ENCODE data around the gene DNALI1. TPM values are rescaled to one million over a fixed set of nuclear protein-coding genes. Genes with fewer than 3 reads are reported as not detected.

The DNALI1 gene
- total RNA-seq, 1 experiment from 2014 or later = 0.36 TPM

DNA sequence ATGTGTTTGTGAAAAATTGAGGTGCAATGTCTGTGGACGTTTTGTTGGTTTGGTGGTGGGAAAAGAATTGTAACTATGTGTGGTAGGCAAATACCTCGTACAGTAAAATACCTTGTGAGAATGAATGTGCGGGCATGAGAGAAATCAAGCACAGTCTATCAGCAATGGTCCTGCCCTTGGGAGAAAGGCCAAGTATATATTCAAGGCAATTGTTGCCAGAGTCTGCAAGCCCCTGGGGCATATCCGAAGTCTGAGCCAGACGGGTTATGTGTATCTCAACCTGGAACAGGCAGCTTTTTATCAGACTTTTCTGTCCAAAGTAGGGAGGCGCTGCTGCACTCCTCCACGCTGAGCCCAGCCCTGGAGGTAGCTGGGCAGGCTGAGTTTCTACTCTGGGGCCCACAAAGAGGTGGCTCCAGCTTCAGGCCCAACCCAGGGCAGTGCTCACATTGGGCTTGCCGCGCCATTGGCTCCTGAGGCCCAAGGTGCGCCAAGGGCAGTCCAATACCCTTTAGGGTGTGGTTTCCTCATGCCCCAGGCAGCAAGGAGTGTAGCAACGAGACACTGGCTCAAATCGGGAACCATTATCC lies 48.4 kb downstream of the DNALI1 start:
- Histone ChIP-seq H3K4me1 (ENCODE audit: control insufficient read depth, insufficient read depth, low read length) (no peaks in the 10 kb centered on the region), H3K9me3 (ENCODE audit: control insufficient read depth, insufficient read depth, low read depth, low read length) (no peaks in the 10 kb centered on the region), H3K27me3 (ENCODE audit: control insufficient read depth, insufficient read depth, low read length) (peaks cover 7% of the 10 kb centered on the region; the same call in 1 of the 2 replicates), H3K27ac (ENCODE audit: low read length) (no peak overlapping the region), H3K36me3 (ENCODE audit: control insufficient read depth, insufficient read depth, low read length) (no peaks in the 10 kb centered on the region), H3K4me3 (ENCODE audit: low read depth in 2 of 2, low read length in 2 of 2) (no peak overlapping the region)
- BruUV-seq (replicated peaks) = no TSS peak
- intact Hi-C loops (cut with micrococcal nuclease; ENCODE audit: unreplicated experiment) = no loop called here
- POLR2A ChIA-PET = interaction anchor here (0.6 kb wide), 1 partner anchor 9 kb away, joined by 3 read pairs; no protein-coding TSS in a partner anchor
- in situ Hi-C loops (cut with HindIII; ENCODE audit: low pct_unique_long_range_greater_than_20kb, low sequenced_read_pairs) = no loop called here
- CTCF ChIA-PET = no interaction called here
- ATAC-seq (no peak), DNase-seq (ENCODE audit: low read depth, low spot score) (no peak)
- TF ChIP-seq TCF7L2 (IDR thresholded peaks at IDR 0.05; ENCODE audit: low read depth, low read length) (no peak), REST (IDR thresholded peaks at IDR 0.05; ENCODE audit: insufficient read depth in 1 of 2, low read depth in 2 of 2, low read length in 1 of 2) (no peak), POLR2AphosphoS5 (IDR thresholded peaks at IDR 0.05; ENCODE audit: low read depth, low read length) (no peak), SIN3A (IDR thresholded peaks at IDR 0.05; ENCODE audit: borderline replicate concordance, insufficient read depth, low read depth, low read length) (no peak)
- TF ChIP-seq, protein P1, sequence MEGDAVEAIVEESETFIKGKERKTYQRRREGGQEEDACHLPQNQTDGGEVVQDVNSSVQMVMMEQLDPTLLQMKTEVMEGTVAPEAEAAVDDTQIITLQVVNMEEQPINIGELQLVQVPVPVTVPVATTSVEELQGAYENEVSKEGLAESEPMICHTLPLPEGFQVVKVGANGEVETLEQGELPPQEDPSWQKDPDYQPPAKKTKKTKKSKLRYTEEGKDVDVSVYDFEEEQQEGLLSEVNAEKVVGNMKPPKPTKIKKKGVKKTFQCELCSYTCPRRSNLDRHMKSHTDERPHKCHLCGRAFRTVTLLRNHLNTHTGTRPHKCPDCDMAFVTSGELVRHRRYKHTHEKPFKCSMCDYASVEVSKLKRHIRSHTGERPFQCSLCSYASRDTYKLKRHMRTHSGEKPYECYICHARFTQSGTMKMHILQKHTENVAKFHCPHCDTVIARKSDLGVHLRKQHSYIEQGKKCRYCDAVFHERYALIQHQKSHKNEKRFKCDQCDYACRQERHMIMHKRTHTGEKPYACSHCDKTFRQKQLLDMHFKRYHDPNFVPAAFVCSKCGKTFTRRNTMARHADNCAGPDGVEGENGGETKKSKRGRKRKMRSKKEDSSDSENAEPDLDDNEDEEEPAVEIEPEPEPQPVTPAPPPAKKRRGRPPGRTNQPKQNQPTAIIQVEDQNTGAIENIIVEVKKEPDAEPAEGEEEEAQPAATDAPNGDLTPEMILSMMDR (IDR thresholded peaks at IDR 0.05) = no peak

GRCh38 chr1:37605806-37606474 lies 49.2 kb downstream of the DNALI1 start:
- BruUV-seq (replicated peaks) = no TSS peak
- DNase-seq (ENCODE audit: low read depth, low spot score) = no peak
- Histone ChIP-seq H3K36me3 (ENCODE audit: control insufficient read depth, insufficient read depth, low read length) (no peaks in the 10 kb centered on the region), H3K9me3 (ENCODE audit: control insufficient read depth, insufficient read depth, low read depth, low read length) (no peaks in the 10 kb centered on the region), H3K27ac (ENCODE audit: low read length) (no peak overlapping the region), H3K4me3 (ENCODE audit: low read depth in 2 of 2, low read length in 2 of 2) (no peak overlapping the region), H3K27me3 (ENCODE audit: control insufficient read depth, insufficient read depth, low read length) (peaks cover 7% of the 10 kb centered on the region; the same call in 1 of the 2 replicates), H3K4me1 (ENCODE audit: control insufficient read depth, insufficient read depth, low read length) (no peaks in the 10 kb centered on the region)
- POLR2A ChIA-PET = no interaction called here
- TF ChIP-seq POLR2AphosphoS5 (IDR thresholded peaks at IDR 0.05; ENCODE audit: low read depth, low read length) = no peak
- no peak for TF ChIP-seq SIN3A (IDR thresholded peaks at IDR 0.05; ENCODE audit: borderline replicate concordance, insufficient read depth, low read depth, low read length)
- TF ChIP-seq, protein P1 (IDR thresholded peaks at IDR 0.05) = no peak
- TF ChIP-seq REST (IDR thresholded peaks at IDR 0.05; ENCODE audit: insufficient read depth in 1 of 2, low read depth in 2 of 2, low read length in 1 of 2) = no peak
- TF ChIP-seq TCF7L2 (IDR thresholded peaks at IDR 0.05; ENCODE audit: low read depth, low read length) = no peak
- ATAC-seq = no peak
- in situ Hi-C loops (cut with HindIII; ENCODE audit: low pct_unique_long_range_greater_than_20kb, low sequenced_read_pairs) (no loop called here), intact Hi-C loops (cut with micrococcal nuclease; ENCODE audit: unreplicated experiment) (no loop called here)
- CTCF ChIA-PET = interaction anchor here (0.5 kb wide), 1 partner anchor 195 kb away, joined by 3 read pairs; no protein-coding TSS in a partner anchor

Data from Panc1 (cell line).